22Rv1 (cell line): ENCODE measurements around the gene ADTRP.
"Not testable (repeated sequence)": the region's sequence is repeated elsewhere in the genome, so short reads cannot be mapped to it uniquely, and the experiment has no call there.

Experiments
- H3K27ac ChIP-seq: fragments of 450-650 bp; 2 replicates; pipeline ENCODE4 v1.5.1; 2017
- CTCF ChIP-seq: fragments of 450-650 bp; IDR thresholded peaks from 2 replicates; pipeline ENCODE4 v1.5.1; 2017; ENCODE audit warnings: mild to moderate bottlenecking
- ZFX ChIP-seq: fragments of 450-650 bp; IDR thresholded peaks from 2 replicates; pipeline ENCODE4 v1.6.1; 2017; ENCODE audit warnings: antibody characterized with exemption, borderline replicate concordance

ADTRP gene

GRCh38 chr6:11692451-11693376, 85.9 kb downstream of the ADTRP start:
- TF ChIP-seq CTCF (no peak), ZFX (no peak)
- H3K27ac ChIP-seq = no peak overlapping the region

DNA sequence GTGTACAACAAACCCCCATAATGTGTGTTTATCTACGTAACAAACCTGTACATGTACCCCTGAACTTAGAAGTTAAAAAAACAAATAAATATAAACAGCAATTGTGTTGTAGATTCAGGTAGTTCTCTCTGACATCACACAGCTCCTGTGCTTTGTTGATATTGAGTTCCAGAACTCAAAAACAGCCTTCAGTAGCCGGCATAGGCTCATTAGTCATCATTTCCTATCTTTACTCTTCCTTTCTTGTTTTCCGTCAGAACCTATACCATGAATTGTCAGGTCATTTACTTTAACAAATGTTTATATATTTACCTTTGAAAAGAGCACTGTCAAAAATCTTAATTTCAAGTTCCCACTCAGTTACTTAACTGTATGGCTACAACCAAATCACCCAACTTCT, 88.8 kb downstream of the ADTRP start:
- TF ChIP-seq ZFX (no peak), CTCF (no peak)
- no peak overlapping the region for H3K27ac ChIP-seq

- H3K27ac ChIP-seq = not testable (repeated sequence)
These were observed 89.2 kb downstream of the ADTRP start for GRCh38 chr6:11689400-11689799.

DNA sequence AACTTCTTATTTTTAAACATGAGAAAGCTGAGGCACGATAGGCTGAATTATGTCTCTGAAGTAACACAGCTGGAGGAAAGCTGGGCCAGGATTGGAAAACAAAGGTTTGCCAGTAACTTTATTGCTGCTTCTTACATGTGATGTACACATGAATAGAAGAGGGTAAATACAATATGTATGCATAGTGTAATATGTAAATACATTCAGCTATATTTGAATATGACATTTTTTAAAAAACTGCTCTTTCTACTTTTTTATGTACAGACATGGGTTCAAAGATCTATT, 90.2 kb downstream of the ADTRP start:
- TF ChIP-seq ZFX (no peak), CTCF (no peak)
- no peak overlapping the region for H3K27ac ChIP-seq

DNA sequence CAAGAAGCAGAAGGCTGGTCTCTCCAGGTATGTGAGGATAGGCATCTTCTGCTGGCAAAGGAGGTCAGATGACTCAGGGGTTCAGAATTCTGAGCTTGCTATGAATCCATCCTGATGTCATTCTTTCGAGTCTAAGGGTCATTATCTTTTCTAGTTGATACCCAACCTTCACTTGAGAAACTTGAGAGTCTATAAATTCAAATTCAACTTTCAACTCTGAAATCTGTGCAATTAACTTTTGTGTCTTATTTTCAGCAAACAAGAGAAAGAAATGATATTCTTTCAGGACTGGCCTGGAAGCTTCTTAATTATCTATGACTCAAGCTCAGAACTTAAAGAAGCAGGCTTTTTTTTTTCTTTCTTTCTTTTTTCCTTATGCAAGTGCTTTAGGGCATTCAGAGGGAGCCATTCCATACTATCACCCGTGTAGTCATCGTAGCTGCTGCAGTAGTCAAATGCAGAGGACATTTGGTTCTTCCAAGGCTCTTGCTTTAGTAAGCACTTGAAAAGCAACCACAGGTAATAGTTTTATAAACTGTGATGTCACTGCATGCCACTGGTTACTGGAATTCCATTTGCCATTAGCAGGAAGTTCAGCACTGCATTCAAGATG, 93.0 kb downstream of the ADTRP start:
- H3K27ac ChIP-seq = no peak overlapping the region
- TF ChIP-seq CTCF (no peak), ZFX (no peak)

- TF ChIP-seq CTCF (no peak), ZFX (no peak)
- H3K27ac ChIP-seq = no peak overlapping the region
These were observed 93.6 kb downstream of the ADTRP start for GRCh38 chr6:11684901-11685480.

GRCh38 chr6:11683871-11684270, 94.7 kb downstream of the ADTRP start:
- no peak for TF ChIP-seq ZFX
- TF ChIP-seq CTCF = no peak
- no peak overlapping the region for H3K27ac ChIP-seq
